Endothelial cell of umbilical vein (primary cell): ENCODE data around the gene CLIP1. TPM values are rescaled to one million over a fixed set of nuclear protein-coding genes. Genes with fewer than 3 reads are reported as not detected.
"Not testable (repeated sequence)": the region's sequence is repeated elsewhere in the genome, so short reads cannot be mapped to it uniquely, and the experiment has no call there.

Experiments used
- BruUV-seq: library from RNA; stranded (reverse); fragments of 400-500 nt; replicated peaks from 2 replicates; lab custom pipeline; 2021; lab: Mats Ljungman, UMichigan
- CTCF ChIA-PET: fragments of 300-600, 350-600 bp; sonication (Branson Sonifier 250); formaldehyde crosslinking; loops from one replicate; lab custom pipeline; 2021; ENCODE audit warnings: antibody characterized with exemption, inconsistent platforms; lab: Charles Lee
- POLR2A ChIA-PET: fragments of 300-600, 350-600 bp; sonication (Branson Sonifier 250); formaldehyde crosslinking; loops from one replicate; lab custom pipeline; 2021; ENCODE audit warnings: antibody characterized with exemption, inconsistent platforms; lab: Charles Lee
- DNase-seq: peaks from one replicate; pipeline ENCODE4 v3.0.0-alpha.2; 2011; ENCODE audit warnings: low read depth, low spot score
- FAIRE-seq: peaks from 2 replicates; lab custom pipeline; 2011; peaks lifted over from hg19 to GRCh38; lab: Jason Lieb, UNC
- H2AFZ ChIP-seq: 2 replicates; pipeline ENCODE4 v1.6.0; 2012; ENCODE audit warnings: low read depth, low read length, control low read depth, inconsistent platforms
- H3K27ac ChIP-seq: 2 replicates; pipeline ENCODE4 v1.5.1; 2011; ENCODE audit warnings: low read depth, mild to moderate bottlenecking, control low read depth, low read length, moderate library complexity; ENCODE audit not compliant: insufficient read depth
- H3K27me3 ChIP-seq, 2 experiments: 2 replicates each; pipeline versions ENCODE4 v1.6.0 to v1.6.1; 2011; ENCODE audit warnings: low read length in 2 of 2, mixed read lengths in 1 of 2; ENCODE audit not compliant: control insufficient read depth in 2 of 2, insufficient read depth in 2 of 2
- H3K36me3 ChIP-seq, 2 experiments: 2 replicates in 1 of 2; 3 replicates in 1 of 2; pipeline ENCODE4 v1.5.1; 2011; ENCODE audit warnings: low read length in 2 of 2, mild to moderate bottlenecking in 1 of 2, moderate library complexity in 1 of 2; ENCODE audit not compliant: control insufficient read depth in 2 of 2, insufficient read depth in 2 of 2; ENCODE audit errors: extremely low read depth in 1 of 2
- H3K4me1 ChIP-seq: 3 replicates; pipeline ENCODE4 v1.5.1; 2011; ENCODE audit warnings: mild to moderate bottlenecking, low read length; ENCODE audit not compliant: control insufficient read depth, insufficient read depth; ENCODE audit errors: extremely low read depth
- H3K4me2 ChIP-seq: 2 replicates; pipeline ENCODE4 v1.6.1; 2011; ENCODE audit warnings: low read length, control low read depth, mixed read lengths; ENCODE audit not compliant: insufficient read depth
- H3K4me3 ChIP-seq, 3 experiments: fragments of 200-600 bp in 1 of 3; sonication (generic), shearing (Covaris generic) in 1 of 3; replicated peaks in 1 of 3; 2 replicates each; pipeline ENCODE4 v1.5.1; 2011 to 2016; ENCODE audit warnings: control low read depth in 3 of 3, low read length in 3 of 3, mild to moderate bottlenecking in 2 of 3, inconsistent platforms in 1 of 3, low read depth in 1 of 3, moderate library complexity in 1 of 3; ENCODE audit not compliant: insufficient read depth in 1 of 3
- H3K79me2 ChIP-seq: 2 replicates; pipeline ENCODE4 v1.6.0; 2012; ENCODE audit warnings: low read length, inconsistent platforms; ENCODE audit not compliant: control insufficient read depth, insufficient read depth
- H3K9ac ChIP-seq: replicated peaks from 2 replicates; pipeline ENCODE3; 2011; ENCODE audit warnings: low read length, control low read depth; ENCODE audit not compliant: insufficient read depth; ENCODE audit errors: extremely low read depth
- H3K9me1 ChIP-seq: replicated peaks from 3 replicates; pipeline ENCODE4 v1.6.0; 2011; ENCODE audit warnings: mild to moderate bottlenecking, low read length; ENCODE audit not compliant: control insufficient read depth, insufficient read depth; ENCODE audit errors: extremely low read depth
- H3K9me3 ChIP-seq: replicated peaks from 2 replicates; pipeline ENCODE4 v1.5.1; 2012; ENCODE audit warnings: low read length, inconsistent platforms; ENCODE audit not compliant: control insufficient read depth, insufficient read depth
- H4K20me1 ChIP-seq: replicated peaks from 2 replicates; pipeline ENCODE3; 2011; ENCODE audit warnings: mild to moderate bottlenecking, low read length; ENCODE audit not compliant: control insufficient read depth, insufficient read depth; ENCODE audit errors: extremely low read depth
- CTCF ChIP-seq, 2 donors: IDR thresholded peaks; 1 replicate in 1 of 2; 2 replicates in 1 of 2; pipeline ENCODE4 v1.5.1; 2011; ENCODE audit warnings: low read length in 2 of 2, mild to moderate bottlenecking in 2 of 2, moderate library complexity in 2 of 2, control low read depth in 1 of 2, inconsistent platforms in 1 of 2, low read depth in 1 of 2; ENCODE audit not compliant: insufficient read depth in 1 of 2; ENCODE audit errors: extremely low read depth in 1 of 2
- EZH2 ChIP-seq: IDR thresholded peaks from 2 replicates; pipeline ENCODE4 v1.6.1; 2012; ENCODE audit warnings: borderline replicate concordance, low read depth, mild to moderate bottlenecking, moderate library complexity, low read length, inconsistent platforms; ENCODE audit not compliant: severe bottlenecking
- FOS ChIP-seq: IDR thresholded peaks from 2 replicates; pipeline ENCODE4 v1.6.1; 2011; ENCODE audit warnings: mild to moderate bottlenecking, low read length, moderate library complexity, borderline replicate concordance; ENCODE audit not compliant: insufficient read depth
- GATA2 ChIP-seq: IDR thresholded peaks from 2 replicates; pipeline ENCODE4 v1.7.0; 2011; ENCODE audit warnings: low read depth, mild to moderate bottlenecking, moderate library complexity, mixed read lengths, low read length; ENCODE audit not compliant: insufficient read length, insufficient read depth
- JUN ChIP-seq: IDR thresholded peaks from 2 replicates; pipeline ENCODE4 v1.6.1; 2011; ENCODE audit warnings: borderline replicate concordance, low read depth; ENCODE audit not compliant: insufficient read length, insufficient read depth
- MAX ChIP-seq: IDR thresholded peaks from 2 replicates; pipeline ENCODE4 v1.6.1; 2011; ENCODE audit not compliant: insufficient read depth, insufficient read length
- MYC ChIP-seq: IDR thresholded peaks from one replicate; pipeline ENCODE4 v1.6.1; 2011; ENCODE audit warnings: mild to moderate bottlenecking, low read depth, low read length
- POLR2A ChIP-seq: IDR thresholded peaks from 2 replicates; pipeline ENCODE4 v1.6.1; 2012; ENCODE audit warnings: low read depth, mild to moderate bottlenecking, control low read depth, low read length
- POLR2AphosphoS5 ChIP-seq: IDR thresholded peaks from 2 replicates; pipeline ENCODE4 v1.6.1; 2012; ENCODE audit warnings: low read depth, mild to moderate bottlenecking, control low read depth, low read length, moderate library complexity; ENCODE audit not compliant: insufficient read depth
- dilution Hi-C: fragments of 300-500 bp; cut with MboI; formaldehyde crosslinking; loops from one replicate; pipeline ENCODE4 v1.15.0; 2019; ENCODE audit warnings: low sequenced_read_pairs; ENCODE audit not compliant: extremely low pct_ligation_motif_present
- intact Hi-C: fragments of 100-400 bp; cut with micrococcal nuclease; formaldehyde crosslinking; loops from one replicate; pipeline ENCODE4 v1.10.0; 2022
- polyA plus RNA-seq, 4 experiments: library from polyadenylated mRNA; depleted of rRNA in 3 of 4; stranded (reverse) in 3 of 4; unstranded in 1 of 4; fragments of >200 nt; gene quantifications; 2 replicates each; pipeline versions ENCODE4 v1.2.1 to v1.2.3, GENCODE V29; 2011 to 2012; ENCODE audit warnings: missing spikeins in 1 of 4
- total RNA-seq: library from RNA; stranded (reverse); gene quantifications from 2 replicates; pipeline ENCODE4 v1.2.3, GENCODE V29; 2021

The CLIP1 gene
- total and polyA plus RNA-seq, 2 donors (not counting 3 experiments of a cell fraction or from before 2014, with no cell fraction given), result 56.5 to 84.3 TPM

GRCh38 chr12:122429043-122429442 is 6.6 kb upstream of the CLIP1 start:
- dilution Hi-C loops, DNase-seq, H3K4me2 ChIP-seq, H4K20me1 ChIP-seq, H3K9me3 ChIP-seq, H3K79me2 ChIP-seq, H3K9me1 ChIP-seq, POLR2A ChIA-PET, H3K27ac ChIP-seq, H3K36me3 ChIP-seq, H2AFZ ChIP-seq, H3K4me1 ChIP-seq, H3K27me3 ChIP-seq, BruUV-seq, intact Hi-C loops, H3K4me3 ChIP-seq, FAIRE-seq, H3K9ac ChIP-seq: not testable (repeated sequence)
- CTCF ChIA-PET, result interaction anchor here (1.6 kb wide), 1 partner anchor 42 kb away, joined by 8 read pairs; no protein-coding TSS in a partner anchor

DNA sequence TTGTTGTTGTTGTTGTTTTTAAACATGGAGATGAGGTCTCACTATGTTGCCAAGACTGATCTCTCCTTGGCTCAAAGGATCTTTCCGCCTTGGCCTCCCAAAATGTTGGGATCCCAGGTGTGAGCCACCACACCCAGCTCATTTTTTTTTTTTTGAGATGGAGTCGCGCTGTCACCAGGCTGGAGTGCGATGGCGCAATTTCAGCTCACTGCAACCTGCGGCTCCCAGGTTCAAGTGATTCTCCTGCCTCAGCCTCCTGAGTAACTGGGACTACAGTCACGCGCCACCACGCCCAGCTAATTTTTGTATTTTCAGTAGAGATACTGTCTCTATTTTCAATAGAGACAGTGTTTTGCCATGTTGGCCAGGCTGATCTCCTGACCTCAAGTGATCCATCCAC is 4.9 kb upstream of the CLIP1 start:
- intact Hi-C loops (no loop called here), dilution Hi-C loops (no loop called here)

More for the DNA sequence above, 4.9 kb upstream of the CLIP1 start:
- FAIRE-seq (no peak), DNase-seq (no peak)
- H3K79me2 ChIP-seq, result no peaks in the 10 kb centered on the region
- H3K9ac ChIP-seq, result no peak overlapping the region
- no peaks in the 10 kb centered on the region for H4K20me1 ChIP-seq
- CTCF ChIA-PET, result interaction anchor here (1.5 to 4.6 kb wide), 3 partner anchors 27 to 44 kb away, joined by 5 to 41 read pairs (median 8); no protein-coding TSS in a partner anchor
- H2AFZ ChIP-seq, result no peak overlapping the region
- H3K27me3 ChIP-seq, result no peaks in the 10 kb centered on the region
- no peak overlapping the region for H3K4me2 ChIP-seq
- H3K4me1 ChIP-seq, result peaks cover 10% of the 10 kb centered on the region
- no peaks in the 10 kb centered on the region for H3K36me3 ChIP-seq
- POLR2A ChIA-PET, result no interaction called here
- H3K9me3 ChIP-seq, result no peaks in the 10 kb centered on the region
- no peak for TF ChIP-seq EZH2
- no peak for TF ChIP-seq GATA2
- TF ChIP-seq JUN, result no peak
- TF ChIP-seq POLR2A, result no peak
- no peak for TF ChIP-seq MAX
- TF ChIP-seq POLR2AphosphoS5, result no peak
- no peak for TF ChIP-seq CTCF (IDR thresholded peaks at IDR 0.05; ENCODE audit: extremely low read depth in 1 of 2, insufficient read depth in 1 of 2, low read depth in 1 of 2, low read length in 2 of 2)
- TF ChIP-seq FOS, result no peak
- TF ChIP-seq MYC, result no peak
- no peak overlapping the region for H3K27ac ChIP-seq
- no peaks in the 10 kb centered on the region for H3K9me1 ChIP-seq
- no peak overlapping the region for H3K4me3 ChIP-seq
- BruUV-seq, result no TSS peak
